ENCODE measurements around the gene FARS2. TPM values are rescaled to one million over a fixed set of nuclear protein-coding genes. Genes with fewer than 3 reads are reported as not detected.

FARS2 gene
- total and polyA plus RNA-seq, 5 donors from 2014 or later: 26.9 to 39.7 (median 34.9) TPM

GRCh38 chr6:5730585-5731263 lies 469.4 kb downstream of the FARS2 start:
- Histone ChIP-seq H3K27ac (ENCODE audit: insufficient read depth, low read length, poor library complexity, severe bottlenecking) (no peak overlapping the region), H3K36me3 (ENCODE audit: control insufficient read depth, insufficient read depth, low read length) (no peaks in the 10 kb centered on the region), H3K4me1 (ENCODE audit: control insufficient read depth, insufficient read depth, low read length, poor library complexity, severe bottlenecking) (no peaks in the 10 kb centered on the region), H3K27me3 (ENCODE audit: control insufficient read depth, insufficient read depth, low read length) (no peaks in the 10 kb centered on the region), H3K4me3 (ENCODE audit: low read depth, low read length) (no peak overlapping the region), H3K9me3 (ENCODE audit: control insufficient read depth in 2 of 2, low read length in 2 of 2) (no peaks in the 10 kb centered on the region)
- no peak for ATAC-seq (ENCODE audit: low read depth in 2 of 2)
- no peaks in the 10 kb centered on the region for H3K27me3 Mint-ChIP-seq
- no peak for DNase-seq
- no peak overlapping the region for H3K27ac Mint-ChIP-seq
- no peak overlapping the region for H3K4me3 Mint-ChIP-seq
- no peaks in the 10 kb centered on the region for H3K9me3 Mint-ChIP-seq
- peaks cover 19% of the 10 kb centered on the region for H3K36me3 Mint-ChIP-seq
- peaks cover 0 to 11% (median 6%) of the 10 kb centered on the region in 4 donors for H3K4me1 Mint-ChIP-seq

- Histone ChIP-seq H3K4me1 (ENCODE audit: control insufficient read depth, insufficient read depth, low read length, poor library complexity, severe bottlenecking) (no peaks in the 10 kb centered on the region), H3K9me3 (ENCODE audit: control insufficient read depth in 2 of 2, low read length in 2 of 2) (no peaks in the 10 kb centered on the region), H3K36me3 (ENCODE audit: control insufficient read depth, insufficient read depth, low read length) (no peaks in the 10 kb centered on the region), H3K27me3 (ENCODE audit: control insufficient read depth, insufficient read depth, low read length) (no peaks in the 10 kb centered on the region), H3K27ac (ENCODE audit: insufficient read depth, low read length, poor library complexity, severe bottlenecking) (no peak overlapping the region), H3K4me3 (ENCODE audit: low read depth, low read length) (no peak overlapping the region)
- H3K27ac Mint-ChIP-seq: peak overlapping the region in 1 of 3 donors; percentile 14
- H3K4me3 Mint-ChIP-seq: no peak overlapping the region
- H3K27me3 Mint-ChIP-seq: no peaks in the 10 kb centered on the region
- ATAC-seq (ENCODE audit: low read depth in 2 of 2) (no peak), DNase-seq (no peak)
- no peaks in the 10 kb centered on the region for H3K9me3 Mint-ChIP-seq
- peaks cover 0 to 11% (median 6%) of the 10 kb centered on the region in 4 donors for H3K4me1 Mint-ChIP-seq
- H3K36me3 Mint-ChIP-seq: peaks cover 19% of the 10 kb centered on the region
Measured at GRCh38 chr6:5731435-5731834, 470.1 kb downstream of the FARS2 start.

- no peaks in the 10 kb centered on the region for H3K9me3 Mint-ChIP-seq
- H3K4me3 Mint-ChIP-seq: no peak overlapping the region
- H3K27ac ChIP-seq (ENCODE audit: insufficient read depth, low read length, poor library complexity, severe bottlenecking): no peak overlapping the region
- no peaks in the 10 kb centered on the region for H3K4me1 ChIP-seq (ENCODE audit: control insufficient read depth, insufficient read depth, low read length, poor library complexity, severe bottlenecking)
- H3K36me3 Mint-ChIP-seq: peaks cover 19% of the 10 kb centered on the region
- H3K27me3 ChIP-seq (ENCODE audit: control insufficient read depth, insufficient read depth, low read length): no peaks in the 10 kb centered on the region
- no peaks in the 10 kb centered on the region for H3K27me3 Mint-ChIP-seq
- no peaks in the 10 kb centered on the region for H3K9me3 ChIP-seq (ENCODE audit: control insufficient read depth in 2 of 2, low read length in 2 of 2)
- no peak for DNase-seq
- peak overlapping the region in 2 of 3 donors; percentile 13 to 49 for H3K27ac Mint-ChIP-seq
- H3K36me3 ChIP-seq (ENCODE audit: control insufficient read depth, insufficient read depth, low read length): no peaks in the 10 kb centered on the region
- H3K4me3 ChIP-seq (ENCODE audit: low read depth, low read length): no peak overlapping the region
- H3K4me1 Mint-ChIP-seq: peaks cover 0 to 11% (median 6%) of the 10 kb centered on the region in 4 donors
- no peak for ATAC-seq (ENCODE audit: low read depth in 2 of 2)
Measured at GRCh38 chr6:5732496-5732895, 471.2 kb downstream of the FARS2 start.

- DNase-seq (no peak), ATAC-seq (ENCODE audit: low read depth in 2 of 2) (no peak)
- no peak overlapping the region for H3K27ac Mint-ChIP-seq
- H3K4me1 Mint-ChIP-seq: peaks cover 0 to 8% (median 6%) of the 10 kb centered on the region in 4 donors
- Histone ChIP-seq H3K36me3 (ENCODE audit: control insufficient read depth, insufficient read depth, low read length) (no peaks in the 10 kb centered on the region), H3K4me3 (ENCODE audit: low read depth, low read length) (no peak overlapping the region), H3K4me1 (ENCODE audit: control insufficient read depth, insufficient read depth, low read length, poor library complexity, severe bottlenecking) (no peaks in the 10 kb centered on the region), H3K9me3 (ENCODE audit: control insufficient read depth in 2 of 2, low read length in 2 of 2) (no peaks in the 10 kb centered on the region), H3K27ac (ENCODE audit: insufficient read depth, low read length, poor library complexity, severe bottlenecking) (no peak overlapping the region), H3K27me3 (ENCODE audit: control insufficient read depth, insufficient read depth, low read length) (no peaks in the 10 kb centered on the region)
- H3K27me3 Mint-ChIP-seq: no peaks in the 10 kb centered on the region
- peaks cover 22% of the 10 kb centered on the region for H3K36me3 Mint-ChIP-seq
- no peaks in the 10 kb centered on the region for H3K9me3 Mint-ChIP-seq
- no peak overlapping the region for H3K4me3 Mint-ChIP-seq
Measured at GRCh38 chr6:5736016-5736738, 474.9 kb downstream of the FARS2 start.

GRCh38 chr6:5737460-5737859 lies 476.1 kb downstream of the FARS2 start:
- Histone ChIP-seq H3K4me1 (ENCODE audit: control insufficient read depth, insufficient read depth, low read length, poor library complexity, severe bottlenecking) (no peaks in the 10 kb centered on the region), H3K27me3 (ENCODE audit: control insufficient read depth, insufficient read depth, low read length) (no peaks in the 10 kb centered on the region), H3K4me3 (ENCODE audit: low read depth, low read length) (no peak overlapping the region), H3K9me3 (ENCODE audit: control insufficient read depth in 2 of 2, low read length in 2 of 2) (no peaks in the 10 kb centered on the region), H3K36me3 (ENCODE audit: control insufficient read depth, insufficient read depth, low read length) (no peaks in the 10 kb centered on the region), H3K27ac (ENCODE audit: insufficient read depth, low read length, poor library complexity, severe bottlenecking) (no peak overlapping the region)
- ATAC-seq (ENCODE audit: low read depth in 2 of 2) (no peak), DNase-seq (no peak)
- H3K4me1 Mint-ChIP-seq: peaks cover 0 to 11% (median 6%) of the 10 kb centered on the region in 4 donors
- peaks cover 26% of the 10 kb centered on the region for H3K36me3 Mint-ChIP-seq
- no peak overlapping the region for H3K4me3 Mint-ChIP-seq
- H3K9me3 Mint-ChIP-seq: no peaks in the 10 kb centered on the region
- H3K27me3 Mint-ChIP-seq: no peaks in the 10 kb centered on the region
- peak overlapping the region in 1 of 3 donors; percentile 69 for H3K27ac Mint-ChIP-seq

GRCh38 chr6:5738211-5738610 lies 476.9 kb downstream of the FARS2 start:
- Histone ChIP-seq H3K4me3 (ENCODE audit: low read depth, low read length) (no peak overlapping the region), H3K27ac (ENCODE audit: insufficient read depth, low read length, poor library complexity, severe bottlenecking) (no peak overlapping the region), H3K9me3 (ENCODE audit: control insufficient read depth in 2 of 2, low read length in 2 of 2) (no peaks in the 10 kb centered on the region), H3K4me1 (ENCODE audit: control insufficient read depth, insufficient read depth, low read length, poor library complexity, severe bottlenecking) (no peaks in the 10 kb centered on the region), H3K36me3 (ENCODE audit: control insufficient read depth, insufficient read depth, low read length) (no peaks in the 10 kb centered on the region), H3K27me3 (ENCODE audit: control insufficient read depth, insufficient read depth, low read length) (no peaks in the 10 kb centered on the region)
- peak overlapping the region in 1 of 3 donors; percentile 69 for H3K27ac Mint-ChIP-seq
- DNase-seq: peak in 1 of 3 donors; percentile 38
- H3K4me1 Mint-ChIP-seq: peaks cover 0 to 13% (median 6%) of the 10 kb centered on the region in 4 donors
- no peak overlapping the region for H3K4me3 Mint-ChIP-seq
- H3K36me3 Mint-ChIP-seq: peaks cover 22% of the 10 kb centered on the region
- ATAC-seq (ENCODE audit: low read depth in 2 of 2): peak in 1 of 2 donors; percentile 31
- H3K27me3 Mint-ChIP-seq: no peaks in the 10 kb centered on the region
- H3K9me3 Mint-ChIP-seq: no peaks in the 10 kb centered on the region

- peaks cover 0 to 3% (median 0%) of the 10 kb centered on the region in 7 donors for H3K9me3 Mint-ChIP-seq
- H3K4me1 Mint-ChIP-seq: peaks cover 0 to 12% (median 3%) of the 10 kb centered on the region in 4 donors
- H3K4me3 ChIP-seq (ENCODE audit: low read depth, low read length): no peak overlapping the region
- DNase-seq (no peak), ATAC-seq (ENCODE audit: low read depth in 2 of 2) (no peak)
- no peaks in the 10 kb centered on the region for H3K4me1 ChIP-seq (ENCODE audit: control insufficient read depth, insufficient read depth, low read length, poor library complexity, severe bottlenecking)
- no peaks in the 10 kb centered on the region for H3K36me3 ChIP-seq (ENCODE audit: control insufficient read depth, insufficient read depth, low read length)
- H3K4me3 Mint-ChIP-seq: no peak overlapping the region
- no peak overlapping the region for H3K27ac ChIP-seq (ENCODE audit: insufficient read depth, low read length, poor library complexity, severe bottlenecking)
- H3K27me3 ChIP-seq (ENCODE audit: control insufficient read depth, insufficient read depth, low read length): no peaks in the 10 kb centered on the region
- no peak overlapping the region for H3K27ac Mint-ChIP-seq
- no peaks in the 10 kb centered on the region for H3K9me3 ChIP-seq (ENCODE audit: control insufficient read depth in 2 of 2, low read length in 2 of 2)
- peaks cover 18% of the 10 kb centered on the region for H3K36me3 Mint-ChIP-seq
- H3K27me3 Mint-ChIP-seq: no peaks in the 10 kb centered on the region
Measured at GRCh38 chr6:5744497-5744896, 483.2 kb downstream of the FARS2 start.
